Measurements from ENCODE around the gene GON7. TPM values are rescaled to one million over a fixed set of nuclear protein-coding genes. Genes with fewer than 3 reads are reported as not detected.

The GON7 gene, protein sequence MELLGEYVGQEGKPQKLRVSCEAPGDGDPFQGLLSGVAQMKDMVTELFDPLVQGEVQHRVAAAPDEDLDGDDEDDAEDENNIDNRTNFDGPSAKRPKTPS
- total RNA-seq (2013): 14.2 TPM
- 10 to 100 TPM in 2 of 3 donors, 1 to 10 TPM in 1; 4.8 to 24.0 (median 22.7) TPM for polyA plus RNA-seq
- 3.5 and 4.5 TPM in 2 replicates for polyA minus RNA-seq
- total RNA-seq: 6.5 to 23.8 (median 14.5) reads per million in 11 experiments

DNA sequence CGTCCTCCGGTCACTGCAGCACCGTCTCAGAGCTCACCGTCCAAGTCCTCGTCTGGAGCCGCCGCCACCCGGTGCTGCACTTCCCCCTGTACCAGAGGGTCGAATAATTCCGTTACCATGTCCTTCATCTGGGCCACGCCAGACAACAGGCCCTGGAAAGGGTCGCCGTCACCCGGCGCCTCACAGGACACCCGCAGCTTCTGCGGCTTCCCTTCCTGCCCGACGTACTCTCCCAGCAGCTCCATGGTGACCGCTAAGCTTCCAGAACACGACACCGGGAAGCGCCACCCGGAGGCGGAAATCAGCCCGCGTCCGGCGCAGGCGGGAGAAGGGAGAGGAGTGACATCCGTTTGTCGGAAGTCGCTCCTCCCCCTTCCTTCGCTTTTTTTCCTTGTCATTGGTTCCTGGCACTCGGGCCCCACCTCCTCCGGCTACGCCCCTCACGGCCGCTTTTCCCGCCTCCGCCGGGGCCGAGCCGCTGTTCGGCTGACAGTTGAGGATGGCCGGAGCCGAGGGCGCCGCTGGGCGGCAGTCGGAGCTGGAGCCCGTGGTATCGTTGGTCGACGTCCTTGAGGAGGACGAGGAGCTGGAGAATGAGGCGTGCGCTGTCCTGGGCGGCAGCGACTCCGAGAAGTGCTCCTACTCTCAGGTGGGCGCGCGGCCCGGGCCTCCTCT is at the start of gene GON7, which contains the start of gene UBR7:
Gene GON7 (minus strand): TSS at position 273 of the 675 bp plus-strand sequence. CDS start 28 bp downstream, at position 245.
Gene UBR7 (plus strand): TSS at position 464 of the 675 bp plus-strand sequence. CDS start 36 bp downstream, at position 500.
- H3K79me2 ChIP-seq (ENCODE audit: insufficient read depth, low read length): peaks cover 68% of the 10 kb centered on the region
- H3K4me1 ChIP-seq (ENCODE audit: control insufficient read depth in 1 of 2, insufficient read depth in 2 of 2, low read length in 2 of 2): peaks cover 24 to 32% of the 10 kb centered on the region in 2 donors
- Mint-ChIP-seq H3K27me3 (ENCODE audit: low read depth in 3 of 3) (peaks cover 0 to 3% (median 1%) of the 10 kb centered on the region in 3 donors), H3K36me3 (peaks cover 9 to 18% of the 10 kb centered on the region in 2 donors), H3K4me1 (peaks cover 37% of the 10 kb centered on the region), H3K27ac (peak within 1 kb of the TSS; percentile 91 to 97 (median 97)), H3K9me3 (no peaks in the 10 kb centered on the region), H3K4me3 (peak within 1 kb of the TSS; percentile 93 to 97)
- 0% methylated on average over 57 of the region's 65 CpGs for WGBS (ENCODE audit: insufficient coverage)
- H3K4me2 ChIP-seq (replicated peaks; ENCODE audit: extremely low read depth, low read length, poor library complexity, severe bottlenecking): peak within 1 kb of the TSS; percentile 75
- peak within 1 kb of the TSS; percentile 67 to 87 for H3K27ac ChIP-seq (ENCODE audit: low read depth in 1 of 2, low read length in 2 of 2)
- H3K36me3 ChIP-seq (replicated peaks in 1 of 2; ENCODE audit: control insufficient read depth in 1 of 2, insufficient read depth in 2 of 2, low read length in 2 of 2): peaks cover 3 to 12% of the 10 kb centered on the region in 2 donors
- peaks cover 17% of the 10 kb centered on the region for H4K20me1 ChIP-seq (ENCODE audit: insufficient read depth, low read length)
- peak within 1 kb of the TSS; percentile 88 for H2AFZ ChIP-seq (ENCODE audit: insufficient read depth, low read depth, low read length, poor library complexity, severe bottlenecking)
- TF ChIP-seq, protein P1, sequence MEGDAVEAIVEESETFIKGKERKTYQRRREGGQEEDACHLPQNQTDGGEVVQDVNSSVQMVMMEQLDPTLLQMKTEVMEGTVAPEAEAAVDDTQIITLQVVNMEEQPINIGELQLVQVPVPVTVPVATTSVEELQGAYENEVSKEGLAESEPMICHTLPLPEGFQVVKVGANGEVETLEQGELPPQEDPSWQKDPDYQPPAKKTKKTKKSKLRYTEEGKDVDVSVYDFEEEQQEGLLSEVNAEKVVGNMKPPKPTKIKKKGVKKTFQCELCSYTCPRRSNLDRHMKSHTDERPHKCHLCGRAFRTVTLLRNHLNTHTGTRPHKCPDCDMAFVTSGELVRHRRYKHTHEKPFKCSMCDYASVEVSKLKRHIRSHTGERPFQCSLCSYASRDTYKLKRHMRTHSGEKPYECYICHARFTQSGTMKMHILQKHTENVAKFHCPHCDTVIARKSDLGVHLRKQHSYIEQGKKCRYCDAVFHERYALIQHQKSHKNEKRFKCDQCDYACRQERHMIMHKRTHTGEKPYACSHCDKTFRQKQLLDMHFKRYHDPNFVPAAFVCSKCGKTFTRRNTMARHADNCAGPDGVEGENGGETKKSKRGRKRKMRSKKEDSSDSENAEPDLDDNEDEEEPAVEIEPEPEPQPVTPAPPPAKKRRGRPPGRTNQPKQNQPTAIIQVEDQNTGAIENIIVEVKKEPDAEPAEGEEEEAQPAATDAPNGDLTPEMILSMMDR (IDR thresholded peaks at IDR 0.05): peak; percentile 46
- peak; percentile 93 to 96 (median 94) for DNase-seq
- H3K27me3 ChIP-seq (ENCODE audit: control insufficient read depth in 2 of 2, insufficient read depth in 2 of 2, low read length in 2 of 2): no peaks in the 10 kb centered on the region
- H3K9ac ChIP-seq (ENCODE audit: insufficient read depth, low read length, poor library complexity, severe bottlenecking): peak within 1 kb of the TSS; percentile 65
- H3K4me3 ChIP-seq (replicated peaks in 1 of 3; ENCODE audit: low read depth in 2 of 3, low read length in 3 of 3): peak within 1 kb of the TSS; percentile 58 to 90 (median 76)
- intact Hi-C loops (cut with micrococcal nuclease): loop anchor here (2.0 to 10.0 kb wide), 2 partner anchors 22 to 128 kb away; partner anchors contain the start of genes BTBD7 (in 2 of the 2), LYSET (in 1 of the 2) and MOAP1 (in 1 of the 2)
- no peaks in the 10 kb centered on the region for H3K9me3 ChIP-seq (replicated peaks in 1 of 2; ENCODE audit: control insufficient read depth in 1 of 2, insufficient read depth in 1 of 2, low read length in 2 of 2)

DNA sequence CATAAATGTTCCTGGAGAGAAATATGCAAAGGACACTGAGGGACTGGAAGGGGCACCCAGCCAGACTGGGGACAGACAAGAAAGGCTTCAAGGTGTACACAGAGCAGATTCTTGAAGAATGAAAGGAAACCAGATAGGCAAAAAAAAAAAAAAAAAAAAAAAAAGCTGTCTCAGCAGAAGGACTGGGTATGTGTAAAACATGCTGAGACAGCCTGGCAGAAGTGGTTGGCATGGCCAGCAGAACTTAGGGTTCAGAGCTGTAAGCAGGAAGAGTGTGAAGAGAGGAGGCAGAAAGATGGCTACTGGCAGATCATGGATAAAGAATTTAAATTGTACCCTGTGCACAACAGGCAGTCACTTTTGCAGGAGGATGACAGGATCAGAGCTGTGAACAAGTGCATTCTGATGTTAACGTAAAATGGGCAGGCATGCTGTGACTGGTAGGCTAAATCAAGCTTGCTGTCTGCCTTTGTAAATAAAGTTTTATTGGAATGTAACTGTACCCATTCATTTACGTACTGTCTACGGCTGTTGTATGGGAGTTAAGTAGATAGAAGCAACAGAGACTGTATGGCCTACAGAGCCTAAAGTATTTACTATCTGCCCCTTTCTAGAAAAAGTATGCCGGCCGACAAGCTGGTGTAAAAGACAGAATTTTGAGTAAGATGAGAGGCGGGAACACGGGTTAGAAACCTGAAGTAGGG is 42.4 kb upstream of the GON7 start:
- Histone ChIP-seq H3K27me3 (ENCODE audit: control insufficient read depth in 2 of 2, insufficient read depth in 2 of 2, low read length in 2 of 2) (no peaks in the 10 kb centered on the region), H4K20me1 (ENCODE audit: insufficient read depth, low read length) (no peaks in the 10 kb centered on the region), H3K36me3 (replicated peaks in 1 of 2; ENCODE audit: control insufficient read depth in 1 of 2, insufficient read depth in 2 of 2, low read length in 2 of 2) (peaks cover 66 to 91% of the 10 kb centered on the region in 2 donors), H3K27ac (ENCODE audit: low read depth in 1 of 2, low read length in 2 of 2) (no peak overlapping the region), H3K4me1 (ENCODE audit: control insufficient read depth in 1 of 2, insufficient read depth in 2 of 2, low read length in 2 of 2) (no peaks in the 10 kb centered on the region), H3K9me3 (replicated peaks in 1 of 2; ENCODE audit: control insufficient read depth in 1 of 2, insufficient read depth in 1 of 2, low read length in 2 of 2) (no peaks in the 10 kb centered on the region), H3K4me3 (replicated peaks in 1 of 3; ENCODE audit: low read depth in 2 of 3, low read length in 3 of 3) (no peak overlapping the region), H3K9ac (ENCODE audit: insufficient read depth, low read length, poor library complexity, severe bottlenecking) (no peak overlapping the region), H3K79me2 (ENCODE audit: insufficient read depth, low read length) (no peaks in the 10 kb centered on the region), H2AFZ (ENCODE audit: insufficient read depth, low read depth, low read length, poor library complexity, severe bottlenecking) (no peak overlapping the region), H3K4me2 (replicated peaks; ENCODE audit: extremely low read depth, low read length, poor library complexity, severe bottlenecking) (no peak overlapping the region)
- WGBS (ENCODE audit: insufficient coverage): 100% methylated on average over 5 of the region's 7 CpGs
- peak overlapping the region in 2 of 7 donors; percentile 19 to 51 for H3K27ac Mint-ChIP-seq
- no peak for DNase-seq
- peaks cover 67 to 86% of the 10 kb centered on the region in 2 donors for H3K36me3 Mint-ChIP-seq
- no peaks in the 10 kb centered on the region for H3K9me3 Mint-ChIP-seq
- TF ChIP-seq, protein P1 (IDR thresholded peaks at IDR 0.05): no peak
- intact Hi-C loops (cut with micrococcal nuclease): no loop called here
- no peaks in the 10 kb centered on the region for H3K27me3 Mint-ChIP-seq (ENCODE audit: low read depth in 3 of 3)
- H3K4me3 Mint-ChIP-seq: no peak overlapping the region
- no peaks in the 10 kb centered on the region for H3K4me1 Mint-ChIP-seq
